Ectodermal cell (in vitro differentiated cells): ENCODE data around the gene APCDD1.

Experiments
- H3K27ac ChIP-seq: 2 replicates; pipeline ENCODE4 v1.7.0; 2013; ENCODE audit warnings: mild to moderate bottlenecking, low read depth, low read length; ENCODE audit not compliant: insufficient read depth, poor library complexity, severe bottlenecking
- H3K27me3 ChIP-seq: 2 replicates; pipeline ENCODE4 v1.7.0; 2013; ENCODE audit warnings: mild to moderate bottlenecking, low read length; ENCODE audit not compliant: insufficient read depth, control insufficient read depth, poor library complexity, severe bottlenecking
- H3K36me3 ChIP-seq: one replicate; pipeline ENCODE4 v1.7.0; 2013; ENCODE audit warnings: low read length; ENCODE audit not compliant: control insufficient read depth, insufficient read depth
- H3K4me1 ChIP-seq: one replicate; pipeline ENCODE4 v1.7.0; 2013; ENCODE audit warnings: low read length; ENCODE audit not compliant: control insufficient read depth, insufficient read depth
- H3K4me3 ChIP-seq: 2 replicates; pipeline ENCODE4 v1.7.0; 2013; ENCODE audit warnings: low read depth, low read length, control low read depth; ENCODE audit not compliant: insufficient read depth
- H3K9me3 ChIP-seq: 2 replicates; pipeline ENCODE4 v1.7.0; 2013; ENCODE audit warnings: mild to moderate bottlenecking, low read length, moderate library complexity; ENCODE audit not compliant: control insufficient read depth
- WGBS, 2 experiments: methylation state at CpG; one replicate each; pipeline ENCODE4 v1.1.7; 2013; ENCODE audit warnings: missing lambda C conversion rate in 2 of 2; 5-methylcytosine and 5-hydroxymethylcytosine counted together

The APCDD1 gene

GRCh38 chr18:10431680-10432079, 22.8 kb upstream of the APCDD1 start:
- Histone ChIP-seq H3K27me3 (no peaks in the 10 kb centered on the region), H3K27ac (no peak overlapping the region), H3K9me3 (no peaks in the 10 kb centered on the region), H3K4me3 (no peak overlapping the region), H3K36me3 (no peaks in the 10 kb centered on the region), H3K4me1 (no peaks in the 10 kb centered on the region)
- WGBS, 2 experiments = 90 to 91% methylated on average over 2 of the region's 2 CpGs

GRCh38 chr18:10432781-10433180, 21.7 kb upstream of the APCDD1 start:
- no peak overlapping the region for H3K27ac ChIP-seq
- H3K4me3 ChIP-seq = no peak overlapping the region
- WGBS, 2 experiments = 91 to 94% methylated on average over 7 of the region's 7 CpGs
- no peaks in the 10 kb centered on the region for H3K9me3 ChIP-seq
- H3K4me1 ChIP-seq = no peaks in the 10 kb centered on the region
- H3K27me3 ChIP-seq = no peaks in the 10 kb centered on the region
- no peaks in the 10 kb centered on the region for H3K36me3 ChIP-seq

- no peaks in the 10 kb centered on the region for H3K9me3 ChIP-seq
- no peaks in the 10 kb centered on the region for H3K4me1 ChIP-seq
- H3K27ac ChIP-seq = no peak overlapping the region
- no peaks in the 10 kb centered on the region for H3K27me3 ChIP-seq
- 98 to 100% methylated on average over 3 of the region's 3 CpGs for WGBS, 2 experiments
- no peaks in the 10 kb centered on the region for H3K36me3 ChIP-seq
- H3K4me3 ChIP-seq = no peak overlapping the region
Measured at GRCh38 chr18:10436160-10436559, 18.3 kb upstream of the APCDD1 start.

DNA sequence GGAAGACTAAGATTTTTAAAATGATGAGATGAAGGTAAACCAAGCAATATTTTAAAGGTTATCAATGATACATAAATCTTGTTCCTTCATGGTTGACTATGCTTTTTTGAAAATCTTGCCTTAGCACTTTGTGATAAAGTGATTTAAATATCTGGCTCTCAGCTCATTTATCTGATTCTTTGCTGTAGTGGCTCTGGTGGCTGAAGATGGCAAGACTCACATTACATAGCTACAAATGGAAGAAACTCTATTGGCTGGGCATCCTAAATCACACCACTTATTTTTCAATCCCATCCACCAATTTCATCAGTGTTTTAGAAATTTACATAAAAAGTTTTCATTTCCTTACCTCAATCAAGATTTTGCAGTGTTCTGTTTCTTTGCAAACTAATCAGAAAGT, 16.6 kb upstream of the APCDD1 start:
- H3K9me3 ChIP-seq = no peaks in the 10 kb centered on the region

GRCh38 chr18:10439898-10440297, 14.5 kb upstream of the APCDD1 start:
- Histone ChIP-seq H3K27me3 (no peaks in the 10 kb centered on the region), H3K4me1 (no peaks in the 10 kb centered on the region), H3K9me3 (no peaks in the 10 kb centered on the region), H3K4me3 (no peak overlapping the region), H3K27ac (no peak overlapping the region), H3K36me3 (no peaks in the 10 kb centered on the region)
- 89 to 92% methylated on average over 8 of the region's 8 CpGs for WGBS, 2 experiments

More for the DNA sequence above, 16.6 kb upstream of the APCDD1 start:
- H3K36me3 ChIP-seq = no peaks in the 10 kb centered on the region
- no peaks in the 10 kb centered on the region for H3K4me1 ChIP-seq
- no peak overlapping the region for H3K4me3 ChIP-seq
- no peak overlapping the region for H3K27ac ChIP-seq
- H3K27me3 ChIP-seq = no peaks in the 10 kb centered on the region

DNA sequence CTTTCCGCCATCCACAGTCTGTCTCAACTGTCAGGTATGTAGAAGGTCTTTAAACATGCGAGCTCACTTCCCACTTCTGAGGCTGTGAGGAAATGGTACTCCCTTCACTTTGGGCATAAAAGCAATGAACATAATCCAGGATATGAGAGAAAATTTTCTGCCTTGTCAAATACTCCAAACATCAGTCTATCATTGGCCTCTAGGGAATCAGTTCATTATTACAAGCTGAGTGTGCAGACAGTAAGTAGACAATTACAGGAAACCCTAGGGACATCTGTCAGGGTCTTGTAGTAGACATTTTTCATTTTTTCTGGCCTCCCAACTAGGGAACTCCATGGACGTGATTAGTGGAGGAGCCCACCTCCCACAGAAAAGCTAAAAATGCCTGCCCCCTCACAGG, 13.6 kb upstream of the APCDD1 start:
- Histone ChIP-seq H3K9me3 (no peaks in the 10 kb centered on the region), H3K27ac (no peak overlapping the region), H3K4me1 (no peaks in the 10 kb centered on the region), H3K27me3 (no peaks in the 10 kb centered on the region), H3K36me3 (no peaks in the 10 kb centered on the region), H3K4me3 (no peak overlapping the region)
- WGBS, 2 experiments = 95 to 100% methylated on average over 3 of the region's 3 CpGs

- peaks cover 3% of the 10 kb centered on the region for H3K4me1 ChIP-seq
- H3K27me3 ChIP-seq = no peaks in the 10 kb centered on the region
- H3K36me3 ChIP-seq = no peaks in the 10 kb centered on the region
- H3K9me3 ChIP-seq = no peaks in the 10 kb centered on the region
- no peak overlapping the region for H3K4me3 ChIP-seq
- H3K27ac ChIP-seq = no peak overlapping the region
- WGBS, 2 experiments = 95 to 96% methylated on average over 4 of the region's 4 CpGs
Measured at GRCh38 chr18:10441472-10441871, 13.0 kb upstream of the APCDD1 start.

DNA sequence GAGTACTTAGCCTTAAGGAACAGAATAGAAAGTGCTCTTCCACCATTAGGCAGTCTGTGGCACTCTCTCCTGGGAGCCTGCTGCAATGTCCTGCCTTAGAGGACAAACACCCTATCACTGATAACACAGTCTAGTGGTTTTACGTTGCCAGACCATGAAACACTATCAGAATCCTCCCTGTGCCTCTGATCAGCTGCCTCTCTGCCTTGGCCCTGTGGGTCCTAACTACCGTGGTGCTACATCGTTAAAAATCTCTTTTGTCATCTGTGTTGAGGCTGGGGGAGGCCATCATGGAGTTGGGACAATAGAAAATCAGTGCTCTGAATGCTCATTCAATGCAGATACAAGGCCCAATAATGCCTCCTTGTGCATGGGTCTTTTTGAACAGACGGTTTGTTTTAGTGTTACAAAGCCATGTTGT, 11.9 kb upstream of the APCDD1 start:
- no peaks in the 10 kb centered on the region for H3K27me3 ChIP-seq
- H3K27ac ChIP-seq = no peak overlapping the region
- H3K4me3 ChIP-seq = no peak overlapping the region
- H3K36me3 ChIP-seq = no peaks in the 10 kb centered on the region
- H3K4me1 ChIP-seq = peaks cover 3% of the 10 kb centered on the region
- WGBS, 2 experiments = 84 to 86% methylated on average over 4 of the region's 4 CpGs
- H3K9me3 ChIP-seq = no peaks in the 10 kb centered on the region

DNA sequence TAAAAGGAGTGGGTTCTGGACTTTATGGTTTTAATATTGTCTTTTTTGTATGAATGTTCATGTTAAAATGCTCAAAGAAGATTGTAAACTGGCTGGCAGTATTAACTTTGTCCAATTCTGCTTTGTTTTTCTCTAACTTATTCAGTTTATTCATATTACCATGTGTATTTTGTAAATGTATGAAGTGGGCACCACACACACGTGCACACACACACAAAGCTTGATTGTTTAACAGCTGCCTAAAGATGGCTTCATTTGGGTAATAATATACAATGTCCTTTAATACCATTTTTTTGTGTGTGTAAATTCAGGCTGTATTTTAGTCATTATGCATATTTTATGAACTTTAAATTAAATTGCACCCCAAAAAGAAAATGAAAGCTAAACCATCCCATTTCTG, 11.4 kb upstream of the APCDD1 start:
- no CpG with 5 or more reads among the region's 1 CpG for WGBS, 2 experiments
- no peaks in the 10 kb centered on the region for H3K9me3 ChIP-seq
- no peaks in the 10 kb centered on the region for H3K27me3 ChIP-seq
- peaks cover 3% of the 10 kb centered on the region for H3K4me1 ChIP-seq
- no peaks in the 10 kb centered on the region for H3K36me3 ChIP-seq
- no peak overlapping the region for H3K27ac ChIP-seq
- no peak overlapping the region for H3K4me3 ChIP-seq

DNA sequence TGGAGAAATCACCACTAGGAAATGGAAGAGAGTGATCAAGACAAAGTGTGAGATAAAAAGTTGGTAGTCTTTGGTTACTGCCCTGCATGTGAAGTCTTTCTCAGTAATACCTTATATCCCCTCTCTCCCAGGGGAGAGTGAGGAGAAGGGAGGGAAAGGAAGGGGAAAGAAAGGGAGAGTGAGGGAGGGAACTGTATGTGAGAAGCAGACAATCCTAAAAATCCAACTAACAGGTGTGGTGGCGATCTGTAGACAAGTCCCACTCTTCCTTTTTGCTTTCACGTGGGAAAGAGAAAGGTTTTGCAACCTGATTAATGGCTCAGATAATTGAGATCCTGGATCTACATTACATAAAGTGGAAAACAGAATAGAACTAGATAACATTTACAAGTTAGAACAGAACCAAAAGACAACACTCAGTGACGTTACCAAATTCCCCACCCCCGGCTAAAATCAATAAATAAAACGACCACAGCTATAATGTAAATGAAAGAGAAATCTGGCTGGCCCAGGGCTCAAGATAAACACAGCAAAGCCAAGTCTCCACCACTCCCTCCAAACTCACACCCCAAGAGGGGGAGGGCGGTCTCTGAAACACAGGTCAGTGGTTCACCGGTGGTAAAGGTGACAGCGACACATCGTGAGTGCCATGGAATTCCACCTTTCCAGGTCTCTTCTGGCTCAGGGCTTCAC, 10.0 kb upstream of the APCDD1 start:
- Histone ChIP-seq H3K9me3 (no peaks in the 10 kb centered on the region), H3K27ac (no peak overlapping the region), H3K4me1 (peaks cover 3% of the 10 kb centered on the region), H3K27me3 (no peaks in the 10 kb centered on the region), H3K4me3 (no peak overlapping the region), H3K36me3 (no peaks in the 10 kb centered on the region)
- 70 to 71% methylated on average over 9 of the region's 9 CpGs for WGBS, 2 experiments

- Histone ChIP-seq H3K4me3 (no peak overlapping the region), H3K36me3 (no peaks in the 10 kb centered on the region), H3K27ac (no peak overlapping the region), H3K27me3 (peaks cover 10% of the 10 kb centered on the region), H3K4me1 (peaks cover 7% of the 10 kb centered on the region), H3K9me3 (no peaks in the 10 kb centered on the region)
- WGBS, 2 experiments = 90 to 94% methylated on average over 2 of the region's 2 CpGs
Measured at GRCh38 chr18:10449396-10449795, 5.0 kb upstream of the APCDD1 start.
